HG03469 (cell line): ENCODE data around the gene ZFAND3.

Experiments used
- ATAC-seq: cut with Tn5 transposase; IDR thresholded peaks from one replicate; pipeline ENCODE4 v1.9.1; 2021; ENCODE audit warnings: mild to moderate bottlenecking, moderate library complexity, moderate number of reproducible peaks; ENCODE audit not compliant: unreplicated experiment

ZFAND3 gene

GRCh38 chr6:38143191-38144150 lies 323.9 kb downstream of the ZFAND3 start:
- ATAC-seq: no peak

- no peak for ATAC-seq
Measured at GRCh38 chr6:38144365-38144945, 324.9 kb downstream of the ZFAND3 start.

- ATAC-seq: no peak
Measured at GRCh38 chr6:38146021-38146733, 326.6 kb downstream of the ZFAND3 start.

- ATAC-seq: no peak
Measured at GRCh38 chr6:38146734-38147027, 327.2 kb downstream of the ZFAND3 start.

- no peak for ATAC-seq
Measured at GRCh38 chr6:38148606-38149005, 329.1 kb downstream of the ZFAND3 start.

GRCh38 chr6:38149531-38149930 lies 330.0 kb downstream of the ZFAND3 start:
- ATAC-seq: no peak

- no peak for ATAC-seq
Measured at GRCh38 chr6:38150021-38150420, 330.5 kb downstream of the ZFAND3 start.

GRCh38 chr6:38150681-38151296 lies 331.3 kb downstream of the ZFAND3 start:
- no peak for ATAC-seq

- ATAC-seq: no peak
Measured at GRCh38 chr6:38151580-38152500, 332.3 kb downstream of the ZFAND3 start.

GRCh38 chr6:38152620-38153019 lies 333.1 kb downstream of the ZFAND3 start:
- no peak for ATAC-seq

- no peak for ATAC-seq
Measured at GRCh38 chr6:38153076-38153797, 333.7 kb downstream of the ZFAND3 start.

GRCh38 chr6:38153798-38154345 lies 334.3 kb downstream of the ZFAND3 start:
- no peak for ATAC-seq

- no peak for ATAC-seq
Measured at GRCh38 chr6:38154731-38155130, 335.2 kb downstream of the ZFAND3 start.

- no peak for ATAC-seq
Measured at GRCh38 chr6:38155144-38155543, 335.6 kb downstream of the ZFAND3 start.

- no peak for ATAC-seq
Measured at GRCh38 chr6:38155621-38156204, 336.2 kb downstream of the ZFAND3 start.

GRCh38 chr6:38156818-38157565 lies 337.5 kb downstream of the ZFAND3 start:
- no peak for ATAC-seq

- ATAC-seq: no peak
Measured at GRCh38 chr6:38157905-38158304, 338.4 kb downstream of the ZFAND3 start.

- no peak for ATAC-seq
Measured at GRCh38 chr6:38158762-38159350, 339.3 kb downstream of the ZFAND3 start.
